GM12878 (cell line): ENCODE data around the gene FALEC. TPM values are rescaled to one million over a fixed set of nuclear protein-coding genes. Genes with fewer than 3 reads are reported as not detected.

Source experiments
- ATAC-seq: fragments of 200-7000 bp; cut with Tn5 transposase; 3 replicates; pipeline ENCODE4 v1.9.1; 2020; ENCODE audit warnings: mild to moderate bottlenecking, moderate library complexity
- BruUV-seq: library from RNA; stranded (reverse); fragments of 400-500 nt; replicated peaks from 2 replicates; lab custom pipeline; 2021; lab: Mats Ljungman, UMichigan
- CTCF ChIA-PET: fragments of 300-600 bp; sonication (Branson Sonifier 250); formaldehyde crosslinking; extraction: SDS; loops from one replicate; lab custom pipeline; 2021; ENCODE audit warnings: inconsistent platforms; lab: Yijun Ruan, JAX
- POLR2A ChIA-PET: fragments of 350-600 bp; formaldehyde crosslinking; extraction: SDS; loops from one replicate; lab custom pipeline; 2021; ENCODE audit warnings: inconsistent platforms; lab: Charles Lee
- RAD21 ChIA-PET: fragments of 300-600 bp; sonication (Branson Sonifier 250); formaldehyde crosslinking; loops from one replicate; lab custom pipeline; 2023; ENCODE audit warnings: antibody characterized with exemption; ENCODE audit not compliant: unreplicated experiment; lab: Charles Lee
- SMC1A ChIA-PET: fragments of 300-600 bp; sonication (Branson Sonifier 250); formaldehyde crosslinking; loops from one replicate; lab custom pipeline; 2023; ENCODE audit not compliant: unreplicated experiment, uncharacterized antibody; lab: Charles Lee
- DNase-seq: peaks from one replicate; pipeline ENCODE4 v3.0.0-alpha.2; 2011; ENCODE audit warnings: low read depth, low spot score
- FAIRE-seq: peaks from 3 replicates; lab custom pipeline; 2011; peaks lifted over from hg19 to GRCh38; lab: Jason Lieb, UNC
- H2AFZ ChIP-seq: 2 replicates; pipeline ENCODE4 v1.6.0; 2011; ENCODE audit warnings: low read depth, low read length, control low read depth; ENCODE audit not compliant: control insufficient read depth
- H3K27ac ChIP-seq: 2 replicates; pipeline ENCODE4 v1.5.1; 2011; ENCODE audit warnings: control low read depth; ENCODE audit not compliant: control insufficient read depth, insufficient read depth
- H3K27me3 ChIP-seq, 2 experiments: replicated peaks in 1 of 2; 2 replicates each; pipeline versions ENCODE4 v1.6.0 to v1.6.1; 2011; ENCODE audit warnings: low read length in 1 of 2; ENCODE audit not compliant: control insufficient read depth in 2 of 2, insufficient read depth in 2 of 2
- H3K36me3 ChIP-seq, 2 experiments: 2 replicates each; pipeline ENCODE4 v1.5.1; 2011; ENCODE audit warnings: low read length in 1 of 2; ENCODE audit not compliant: control insufficient read depth in 2 of 2, insufficient read depth in 2 of 2
- H3K4me1 ChIP-seq: 2 replicates; pipeline ENCODE4 v1.6.1; 2011; ENCODE audit warnings: mild to moderate bottlenecking, low read length, moderate library complexity, mixed read lengths; ENCODE audit not compliant: control insufficient read depth, insufficient read depth
- H3K4me2 ChIP-seq: 2 replicates; pipeline ENCODE4 v1.6.0; 2011; ENCODE audit warnings: control low read depth; ENCODE audit not compliant: control insufficient read depth, insufficient read depth
- H3K4me3 ChIP-seq: fragments of 200-600 bp; sonication (generic); 2 replicates; pipeline ENCODE4 v1.5.1; 2016
- H3K79me2 ChIP-seq: 2 replicates; pipeline ENCODE4 v1.6.0; 2011; ENCODE audit warnings: low read length; ENCODE audit not compliant: control insufficient read depth, insufficient read depth
- H3K9ac ChIP-seq: 2 replicates; pipeline ENCODE4 v1.8.0; 2011; ENCODE audit warnings: low read length, control low read depth, mixed read lengths; ENCODE audit not compliant: control insufficient read depth, insufficient read depth
- H3K9me3 ChIP-seq: replicated peaks from 3 replicates; pipeline ENCODE4 v1.5.1; 2011; ENCODE audit warnings: mild to moderate bottlenecking, low read length; ENCODE audit not compliant: control insufficient read depth, insufficient read depth
- H4K20me1 ChIP-seq: 2 replicates; pipeline ENCODE4 v1.6.0; 2011; ENCODE audit not compliant: control insufficient read depth, insufficient read depth
- DPF2 ChIP-seq: fragments of 450-650 bp; IDR thresholded peaks from 2 replicates; pipeline ENCODE4 v1.6.1; 2017; ENCODE audit warnings: mild to moderate bottlenecking
- IKZF1 ChIP-seq: fragments of 450-650 bp; conservative IDR thresholded peaks from 2 replicates; pipeline ENCODE4 v1.6.1; 2017; ENCODE audit warnings: antibody characterized with exemption, mild to moderate bottlenecking
- IRF4 ChIP-seq: IDR thresholded peaks from 2 replicates; pipeline ENCODE4 v1.6.1; 2011; ENCODE audit warnings: low read depth, low read length
- KDM1A ChIP-seq: fragments of 200-600 bp; sonication (generic); IDR thresholded peaks from 2 replicates; pipeline ENCODE4 v1.6.1; 2016; ENCODE audit warnings: borderline replicate concordance
- NFXL1 ChIP-seq: fragments of 450-650 bp; IDR thresholded peaks from 2 replicates; pipeline ENCODE4 v1.6.1; 2017; ENCODE audit warnings: antibody characterized with exemption, mild to moderate bottlenecking, borderline replicate concordance
- PML ChIP-seq: IDR thresholded peaks from 2 replicates; pipeline ENCODE4 v1.6.1; 2012; ENCODE audit warnings: low read length, inconsistent platforms
- RAD51 ChIP-seq: fragments of 450-650 bp; IDR thresholded peaks from 2 replicates; pipeline ENCODE4 v1.6.1; 2016; ENCODE audit warnings: moderate library complexity, mild to moderate bottlenecking, inconsistent platforms
- SPI1 ChIP-seq: IDR thresholded peaks from 2 replicates; pipeline ENCODE4 v1.6.1; 2011; ENCODE audit warnings: low read depth, mild to moderate bottlenecking, low read length, moderate library complexity, borderline replicate concordance; ENCODE audit not compliant: insufficient read depth
- WGBS: methylation state at CpG from one replicate; pipeline ENCODE4 v1.1.6; 2016; ENCODE audit warnings: low lambda C conversion rate; ENCODE audit not compliant: insufficient replicate concordance, insufficient coverage; ENCODE audit errors: missing lambda C conversion rate; 5-methylcytosine and 5-hydroxymethylcytosine counted together
- in situ Hi-C: fragments of 300-500 bp; cut with MboI; formaldehyde crosslinking; loops from 9 replicates; pipeline ENCODE4 v1.14.3; 2018; ENCODE audit warnings: mixed read lengths
- intact Hi-C: fragments of 100-400 bp; cut with micrococcal nuclease; formaldehyde crosslinking; loops from one replicate; pipeline ENCODE4 v1.14.2; 2022; ENCODE audit not compliant: unreplicated experiment
- polyA plus RNA-seq, 11 experiments: library from polyadenylated mRNA; depleted of rRNA in 4 of 11; unstranded in 6 of 11; stranded (reverse) in 5 of 11; fragments of >200 nt; fragmentation: Nextera tagmentation in 4 of 11; fragmentation: Illumina TruSeq in 1 of 11; extraction: Ambion mirVana in 4 of 11; extraction: Trizol in 1 of 11; gene quantifications; 1 replicate in 1 of 11; 2 replicates in 10 of 11; pipeline versions ENCODE4 v1.2.1 to v1.2.3, GENCODE V29; 2011 to 2016; ENCODE audit warnings: inconsistent platforms in 2 of 11, missing spikeins in 2 of 11, low read depth in 1 of 11
- total RNA-seq, 4 experiments: library from RNA; depleted of rRNA in 3 of 4; stranded (reverse); fragments of >200 nt in 3 of 4; fragmentation: Illumina TruSeq in 1 of 4; extraction: Trizol in 1 of 4; gene quantifications; 2 replicates each; pipeline versions ENCODE4 v1.2.1 to v1.2.3, GENCODE V29; 2013 to 2021

Gene FALEC
- total and polyA plus RNA-seq, 10 of the 15 experiments (the other 5 are each of a cell fraction or from before 2014, with no cell fraction given) = 0.21 to 0.71 (median 0.32) TPM; not detected in 3

- no peak for TF ChIP-seq NFXL1
- no peak for TF ChIP-seq SPI1
- no peak for TF ChIP-seq RAD51
- TF ChIP-seq IKZF1 = no peak
- no peak for TF ChIP-seq IRF4
- TF ChIP-seq PML = no peak
- TF ChIP-seq DPF2 = no peak
- no peak for TF ChIP-seq KDM1A
- DNase-seq = no peak
- ChIA-PET RAD21 (no interaction called here), SMC1A (interaction anchor here (0.7 kb wide), 1 partner anchor 450 kb away, joined by 3 read pairs; no protein-coding TSS in a partner anchor), CTCF (interaction anchor here (0.5 to 4.9 kb wide), 3 partner anchors 13 to 442 kb away, joined by 3 to 20 read pairs (median 3); no protein-coding TSS in a partner anchor), POLR2A (interaction anchor here (0.6 kb wide), 1 partner anchor 16 kb away, joined by 6 read pairs; no protein-coding TSS in a partner anchor)
- WGBS = 61% methylated on average over 6 of the region's 6 CpGs
- Histone ChIP-seq H4K20me1 (no peaks in the 10 kb centered on the region), H3K27ac (no peak overlapping the region), H3K9me3 (no peaks in the 10 kb centered on the region), H3K36me3 (no peaks in the 10 kb centered on the region), H3K9ac (no peak overlapping the region), H3K27me3 (no peaks in the 10 kb centered on the region), H3K4me1 (peaks cover 3% of the 10 kb centered on the region; the same call in 1 of the 2 replicates), H2AFZ (no peak overlapping the region), H3K4me2 (no peak overlapping the region), H3K4me3 (no peak overlapping the region), H3K79me2 (no peaks in the 10 kb centered on the region)
- no peak for ATAC-seq
- no peak for FAIRE-seq
- in situ Hi-C loops = no loop called here
- BruUV-seq = no TSS peak
- intact Hi-C loops = no loop called here
These were observed 30.0 kb downstream of the FALEC start for GRCh38 chr1:150545486-150546032.
